H9 (cell line): Measurements from ENCODE around the gene BCAR1. TPM values are rescaled to one million over a fixed set of nuclear protein-coding genes. Genes with fewer than 3 reads are reported as not detected.
A peak's percentile ranks its signal among the peaks of the same experiment; 100 is the strongest.
"Not testable (repeated sequence)": the region's sequence is repeated elsewhere in the genome, so short reads cannot be mapped to it uniquely, and the experiment has no call there.

Source experiments
- DNase-seq: peaks from one replicate; pipeline ENCODE4 v3.0.0-alpha.2; 2017
- H2AFZ ChIP-seq: one replicate; pipeline ENCODE4 v1.6.1; 2013; ENCODE audit warnings: mild to moderate bottlenecking, low read length, control low read depth, moderate library complexity
- H2AK5ac ChIP-seq: 2 replicates; pipeline ENCODE4 v1.6.1; 2013; ENCODE audit warnings: low read length, control low read depth, mixed read lengths; ENCODE audit not compliant: insufficient read length
- H2BK120ac ChIP-seq: one replicate; pipeline ENCODE4 v1.6.1; 2013; ENCODE audit warnings: low read depth, mild to moderate bottlenecking, low read length, control low read depth, inconsistent platforms; ENCODE audit not compliant: poor library complexity, severe bottlenecking
- H2BK12ac ChIP-seq: 2 replicates; pipeline ENCODE4 v1.6.1; 2013; ENCODE audit warnings: low read length, control low read depth, mixed read lengths, low read depth; ENCODE audit not compliant: insufficient read length
- H2BK15ac ChIP-seq: 2 replicates; pipeline ENCODE4 v1.6.1; 2013; ENCODE audit warnings: low read depth, low read length, control low read depth
- H2BK20ac ChIP-seq: one replicate; pipeline ENCODE4 v1.6.1; 2013; ENCODE audit warnings: low read depth, mild to moderate bottlenecking, low read length, control low read depth, inconsistent platforms; ENCODE audit not compliant: poor library complexity, severe bottlenecking
- H2BK5ac ChIP-seq: 2 replicates; pipeline ENCODE4 v1.6.1; 2013; ENCODE audit warnings: low read length, control low read depth, mixed read lengths; ENCODE audit not compliant: insufficient read length
- H3K14ac ChIP-seq: 2 replicates; pipeline ENCODE4 v1.6.1; 2013; ENCODE audit warnings: low read length, control low read depth; ENCODE audit not compliant: insufficient read depth
- H3K18ac ChIP-seq: 2 replicates; pipeline ENCODE4 v1.6.1; 2013; ENCODE audit warnings: low read depth, mild to moderate bottlenecking, mixed read lengths, low read length, control low read depth; ENCODE audit not compliant: insufficient read length
- H3K23ac ChIP-seq: 2 replicates; pipeline ENCODE4 v1.6.1; 2013; ENCODE audit warnings: low read length, control low read depth, mixed read lengths, low read depth; ENCODE audit not compliant: insufficient read length
- H3K23me2 ChIP-seq: 2 replicates; pipeline ENCODE4 v1.6.1; 2013; ENCODE audit warnings: low read depth, mild to moderate bottlenecking, mixed read lengths, low read length, control low read depth; ENCODE audit not compliant: insufficient read length, poor library complexity, severe bottlenecking
- H3K27ac ChIP-seq: 2 replicates; pipeline ENCODE4 v1.5.1; 2013; ENCODE audit warnings: low read length, control low read depth, mixed read lengths, low read depth; ENCODE audit not compliant: insufficient read length
- H3K27me3 ChIP-seq: 2 replicates; pipeline ENCODE4 v1.6.1; 2013; ENCODE audit warnings: low read length, control low read depth, inconsistent platforms; ENCODE audit not compliant: insufficient read depth
- H3K4ac ChIP-seq: 2 replicates; pipeline ENCODE4 v1.6.1; 2013; ENCODE audit warnings: low read depth, mild to moderate bottlenecking, control low read depth, inconsistent platforms, low read length, moderate library complexity
- H3K4me1 ChIP-seq: 2 replicates; pipeline ENCODE4 v1.6.1; 2013; ENCODE audit warnings: low read length, control low read depth, inconsistent platforms; ENCODE audit not compliant: insufficient read depth
- H3K4me2 ChIP-seq: 2 replicates; pipeline ENCODE4 v1.6.1; 2013; ENCODE audit warnings: low read length, control low read depth, mixed read lengths; ENCODE audit not compliant: insufficient read length, insufficient read depth
- H3K56ac ChIP-seq: 2 replicates; pipeline ENCODE4 v1.6.1; 2013; ENCODE audit warnings: low read depth, mild to moderate bottlenecking, mixed read lengths, low read length, control low read depth; ENCODE audit not compliant: insufficient read length
- H3K79me1 ChIP-seq: 2 replicates; pipeline ENCODE4 v1.6.1; 2013; ENCODE audit warnings: low read depth, mild to moderate bottlenecking, moderate library complexity, low read length, control low read depth, inconsistent platforms; ENCODE audit not compliant: insufficient read depth, poor library complexity, severe bottlenecking
- H3K79me2 ChIP-seq: 2 replicates; pipeline ENCODE4 v1.6.1; 2013; ENCODE audit warnings: low read length, control low read depth, inconsistent platforms; ENCODE audit not compliant: insufficient read depth
- H3K9ac ChIP-seq: 2 replicates; pipeline ENCODE4 v1.6.1; 2013; ENCODE audit warnings: low read length, control low read depth, mixed read lengths; ENCODE audit not compliant: insufficient read length; ENCODE audit errors: extremely low read depth
- H3K9me3 ChIP-seq: one replicate; pipeline ENCODE4 v1.6.1; 2013; ENCODE audit warnings: low read depth, low read length, inconsistent platforms; ENCODE audit not compliant: control insufficient read depth
- H3T11ph ChIP-seq: one replicate; pipeline ENCODE4 v1.6.1; 2013; ENCODE audit warnings: mild to moderate bottlenecking, low read length, control low read depth, inconsistent platforms
- H4K20me1 ChIP-seq: one replicate; pipeline ENCODE4 v1.6.1; 2013; ENCODE audit not compliant: control insufficient read depth, insufficient read length, insufficient read depth
- H4K5ac ChIP-seq: 2 replicates; pipeline ENCODE4 v1.6.1; 2013; ENCODE audit warnings: low read depth, mild to moderate bottlenecking, mixed read lengths, low read length, control low read depth; ENCODE audit not compliant: insufficient read length
- H4K8ac ChIP-seq: replicated peaks from 2 replicates; pipeline ENCODE4 v1.6.1; 2013; ENCODE audit warnings: low read length, control low read depth, mixed read lengths, low read depth; ENCODE audit not compliant: insufficient read length
- H4K91ac ChIP-seq: 2 replicates; pipeline ENCODE4 v1.6.1; 2013; ENCODE audit warnings: low read depth, mild to moderate bottlenecking, moderate library complexity, mixed read lengths, low read length, control low read depth; ENCODE audit not compliant: insufficient read length
- H3K27ac Mint-ChIP-seq, 3 experiments: 2 replicates in 2 of 3; 3 replicates in 1 of 3; pipeline ENCODE4 v1.8.0; 2020 to 2021; ENCODE audit warnings: mixed read lengths in 3 of 3, mild to moderate bottlenecking in 1 of 3, moderate library complexity in 1 of 3
- H3K27me3 Mint-ChIP-seq: 2 replicates; pipeline ENCODE4 v1.8.0; 2021; ENCODE audit warnings: low read depth, mild to moderate bottlenecking, moderate library complexity, mixed read lengths
- H3K36me3 Mint-ChIP-seq, 3 experiments: 2 replicates in 2 of 3; 3 replicates in 1 of 3; pipeline ENCODE4 v1.8.0; 2020 to 2021; ENCODE audit warnings: low read depth in 3 of 3, mixed read lengths in 3 of 3; ENCODE audit not compliant: insufficient read depth in 1 of 3
- H3K4me1 Mint-ChIP-seq, 2 experiments: 2 replicates each; pipeline ENCODE4 v1.8.0; 2020; ENCODE audit warnings: mixed read lengths in 2 of 2
- H3K4me3 Mint-ChIP-seq, 2 experiments: 2 replicates in 1 of 2; 3 replicates in 1 of 2; pipeline ENCODE4 v1.8.0; 2020 to 2021; ENCODE audit warnings: mild to moderate bottlenecking in 2 of 2, mixed read lengths in 2 of 2, moderate library complexity in 1 of 2
- H3K9me3 Mint-ChIP-seq, 2 experiments: 2 replicates in 1 of 2; 3 replicates in 1 of 2; pipeline ENCODE4 v1.8.0; 2020; ENCODE audit warnings: mild to moderate bottlenecking in 2 of 2, mixed read lengths in 2 of 2, moderate library complexity in 1 of 2
- CTCF ChIP-seq: fragments of 200-600 bp; sonication (generic); conservative IDR thresholded peaks from 3 replicates; pipeline ENCODE4 v1.8.0; 2021; ENCODE audit warnings: antibody characterized with exemption, mild to moderate bottlenecking
- WGBS: extraction: QIAGEN DNeasy Blood & Tissue Kit; methylation state at CpG from one replicate; pipeline ENCODE4 v1.1.7; 2013; ENCODE audit warnings: missing lambda C conversion rate, low lambda C conversion rate, mixed read lengths; ENCODE audit not compliant: insufficient read length; ENCODE audit errors: extremely low coverage; 5-methylcytosine and 5-hydroxymethylcytosine counted together
- total RNA-seq: library from RNA; stranded (reverse); gene quantifications from 2 replicates; pipeline ENCODE4 v1.2.1, GENCODE V29; 2021

Gene BCAR1
- total RNA-seq, 1 experiment from 2014 or later, result 97.1 TPM

- no peak overlapping the region for H2BK20ac ChIP-seq
- H3K56ac ChIP-seq, result no peak overlapping the region
- no peak overlapping the region for H4K5ac ChIP-seq
- no peak overlapping the region for H2BK15ac ChIP-seq
- H3K79me2 ChIP-seq, result peaks cover 19% of the 10 kb centered on the region; the same call in 1 of the 2 replicates
- no peaks in the 10 kb centered on the region for H3K27me3 ChIP-seq
- peaks cover 7% of the 10 kb centered on the region for H3K79me1 ChIP-seq
- Mint-ChIP-seq H3K27ac (peak overlapping the region in 2 of 3 experiments; percentile 74 to 90; a peak in 2 of 7 replicates), H3K36me3 (peaks cover 29 to 47% (median 40%) of the 10 kb centered on the region in 3 experiments; a peak in 6 of 7 replicates), H3K4me3 (no peak overlapping the region), H3K9me3 (no peaks in the 10 kb centered on the region), H3K27me3 (no peaks in the 10 kb centered on the region; the same call in 1 of the 2 replicates), H3K4me1 (peaks cover 25 to 40% of the 10 kb centered on the region in 2 experiments)
- no peak overlapping the region for H2BK5ac ChIP-seq
- H3K18ac ChIP-seq, result no peak overlapping the region
- no peak overlapping the region for H3K4me2 ChIP-seq
- H3K23me2 ChIP-seq, result no peaks in the 10 kb centered on the region
- H2BK120ac ChIP-seq, result no peak overlapping the region
- no peak overlapping the region for H3K9ac ChIP-seq
- no peak overlapping the region for H4K8ac ChIP-seq
- H3K23ac ChIP-seq, result no peak overlapping the region
- no peaks in the 10 kb centered on the region; the same call in 1 of the 2 replicates for H3K4me1 ChIP-seq
- no peak overlapping the region for H3T11ph ChIP-seq
- no CpG with 5 or more reads among the region's 8 CpGs for WGBS
- no peaks in the 10 kb centered on the region for H4K20me1 ChIP-seq
- no peak overlapping the region for H2BK12ac ChIP-seq
- no peak overlapping the region for H3K14ac ChIP-seq
- no peak overlapping the region for H2AK5ac ChIP-seq
- DNase-seq, result no peak
- no peak overlapping the region for H3K27ac ChIP-seq
- no peak overlapping the region for H3K4ac ChIP-seq
- H4K91ac ChIP-seq, result no peak overlapping the region
- TF ChIP-seq CTCF, result no peak
- H3K9me3 ChIP-seq, result no peaks in the 10 kb centered on the region
- no peak overlapping the region for H2AFZ ChIP-seq
These were observed 10.0 kb downstream of the BCAR1 start for GRCh38 chr16:75241412-75241811.

GRCh38 chr16:75240633-75241032, 10.8 kb downstream of the BCAR1 start:
- H2BK20ac ChIP-seq, H3K4me1 ChIP-seq, H4K20me1 ChIP-seq, H2BK120ac ChIP-seq, H2BK15ac ChIP-seq, H3K23me2 ChIP-seq, H2BK5ac ChIP-seq, H3K27me3 Mint-ChIP-seq, H2AK5ac ChIP-seq, H3K4me2 ChIP-seq, H3K4me3 Mint-ChIP-seq, H3K79me1 ChIP-seq, H3K9me3 Mint-ChIP-seq, H3K9me3 ChIP-seq, H3T11ph ChIP-seq, H4K8ac ChIP-seq, H2AFZ ChIP-seq, H3K23ac ChIP-seq, H3K9ac ChIP-seq, H3K4ac ChIP-seq, H2BK12ac ChIP-seq, H3K27ac ChIP-seq, H3K56ac ChIP-seq, H3K18ac ChIP-seq, H3K27me3 ChIP-seq, DNase-seq, H4K5ac ChIP-seq, H3K14ac ChIP-seq, H4K91ac ChIP-seq: not testable (repeated sequence)
- H3K36me3 Mint-ChIP-seq, result peaks cover 36 to 54% (median 48%) of the 10 kb centered on the region in 3 experiments; a peak in 6 of 7 replicates
- H3K27ac Mint-ChIP-seq, result peak overlapping the region in 2 of 3 experiments; percentile 88 to 90; a peak in 4 of 7 replicates
- WGBS, result no CpG with 5 or more reads among the region's 7 CpGs
- H3K4me1 Mint-ChIP-seq, result peaks cover 18 to 32% of the 10 kb centered on the region in 2 experiments
- peaks cover 16% of the 10 kb centered on the region; the same call in 1 of the 2 replicates for H3K79me2 ChIP-seq
